K562 (cell line): ENCODE results near the gene ASB15. TPM values are rescaled to one million over a fixed set of nuclear protein-coding genes. Genes with fewer than 3 reads are reported as not detected.
A peak's percentile ranks its signal among the peaks of the same experiment; 100 is the strongest.

Experiments used
- CAMTA2 ChIP-seq: fragments of 250-450 bp; sonication (Bioruptor Pico); conservative IDR thresholded peaks from 2 replicates; pipeline ENCODE4 v1.5.1; 2022
- CHCHD3 ChIP-seq: fragments of 250-450 bp; sonication (Bioruptor Pico); IDR thresholded peaks from 2 replicates; pipeline ENCODE4 v2.1.2; 2022; ENCODE audit warnings: mild to moderate bottlenecking
- ESRRA ChIP-seq: fragments of 450-650 bp; IDR thresholded peaks from 2 replicates; pipeline ENCODE4 v1.6.1; 2014; ENCODE audit warnings: low read depth, mild to moderate bottlenecking, moderate library complexity, borderline replicate concordance
- GABPA ChIP-seq: fragments of 200-800 bp; sonication (Bioruptor generic); conservative IDR thresholded peaks from 2 replicates; pipeline ENCODE4 v1.6.1; 2016; ENCODE audit warnings: low read depth, missing genetic modification characterization, missing compliant biosample characterization
- JUNB ChIP-seq: fragments of 450-650 bp; formaldehyde crosslinking; conservative IDR thresholded peaks from 2 replicates; pipeline ENCODE4 v1.4.0; 2020; ENCODE audit warnings: mild to moderate bottlenecking
- NEUROD1 ChIP-seq: fragments of 150-350 bp; IDR thresholded peaks from 2 replicates; pipeline ENCODE4 v1.6.1; 2014; ENCODE audit warnings: borderline replicate concordance, low read length, low read depth; ENCODE audit not compliant: partially characterized antibody
- PHB2 ChIP-seq: fragments of 450-650 bp; IDR thresholded peaks from 2 replicates; pipeline ENCODE4 v1.6.1; 2017; ENCODE audit warnings: low read depth
- SAP30 ChIP-seq: fragments of 200-600 bp; sonication (generic); IDR thresholded peaks from 2 replicates; pipeline ENCODE4 v1.6.1; 2012; ENCODE audit warnings: borderline replicate concordance, low read depth, mild to moderate bottlenecking, moderate library complexity, low read length, control low read depth, inconsistent platforms; ENCODE audit not compliant: insufficient read depth, poor library complexity, severe bottlenecking
- SRSF3 ChIP-seq: fragments of 200-400 bp; formaldehyde crosslinking; IDR thresholded peaks from 2 replicates; pipeline ENCODE4 v1.6.1; 2016; ENCODE audit warnings: mild to moderate bottlenecking, low read length, moderate library complexity; ENCODE audit not compliant: insufficient read depth
- THRAP3 ChIP-seq: fragments of 450-650 bp; IDR thresholded peaks from 2 replicates; pipeline ENCODE4 v1.6.1; 2016; ENCODE audit warnings: mild to moderate bottlenecking, inconsistent platforms, borderline replicate concordance
- ZBTB26 ChIP-seq: fragments of 450-650 bp; formaldehyde crosslinking; IDR thresholded peaks from 2 replicates; pipeline ENCODE4 v1.4.0; 2022; ENCODE audit warnings: missing genetic modification characterization
- ZNF280B ChIP-seq: fragments of 250-450 bp; sonication (Bioruptor Pico); IDR thresholded peaks from 2 replicates; pipeline ENCODE4 v1.5.1; 2021; ENCODE audit warnings: mild to moderate bottlenecking
- ZNF764 ChIP-seq: fragments of 250-450 bp; sonication (Bioruptor Pico); IDR thresholded peaks from 2 replicates; pipeline ENCODE4 v1.4.0; 2020; ENCODE audit warnings: low read depth, mild to moderate bottlenecking, moderate library complexity
- polyA plus RNA-seq, 8 experiments: library from polyadenylated mRNA; depleted of rRNA in 4 of 8; stranded (reverse) in 5 of 8; unstranded in 3 of 8; fragments of >200 nt; fragmentation: Nextera tagmentation in 2 of 8; fragmentation: Illumina TruSeq in 1 of 8; extraction: Ambion mirVana in 2 of 8; extraction: Trizol in 1 of 8; gene quantifications; 2 replicates each; pipeline versions ENCODE4 v1.2.1 to v1.2.3, GENCODE V29; 2011 to 2014; ENCODE audit warnings: inconsistent platforms in 1 of 8, missing spikeins in 1 of 8
- total RNA-seq, 7 experiments: library from RNA; depleted of rRNA in 6 of 7; stranded (reverse); fragments of >200 nt in 6 of 7; fragmentation: Illumina TruSeq in 2 of 7; extraction: Trizol in 2 of 7; gene quantifications; 2 replicates each; pipeline versions ENCODE4 v1.2.1 to v1.2.3, GENCODE V29; 2011 to 2021; ENCODE audit warnings: low replicate concordance in 1 of 7
- TF ChIP-seq, protein P1 (sequence below): fragments of 250-450 bp; sonication (Bioruptor Pico); IDR thresholded peaks from 2 replicates; pipeline ENCODE4 v1.5.0; 2021; ENCODE audit warnings: mild to moderate bottlenecking, moderate library complexity
- TF ChIP-seq, protein P2 (sequence below): sonication (generic); IDR thresholded peaks from 2 replicates; pipeline ENCODE4 v1.6.1; 2016
- TF ChIP-seq, protein P3 (sequence below): sonication (generic); formaldehyde crosslinking; IDR thresholded peaks from 2 replicates; pipeline ENCODE4 v1.8.1; 2023; ENCODE audit warnings: mild to moderate bottlenecking, missing genetic modification reagents
- TF ChIP-seq, protein P4 (sequence below): fragments of 250-450 bp; sonication (Bioruptor Pico); IDR thresholded peaks from 2 replicates; pipeline ENCODE4 v1.8.0; 2022; ENCODE audit warnings: moderate library complexity, mild to moderate bottlenecking, inconsistent platforms

The ASB15 gene
- total and polyA plus RNA-seq, 9 of the 15 experiments (the other 6 are each of a cell fraction or from before 2014, with no cell fraction given), result 0.03 to 0.14 (median 0.04) TPM; not detected in 3

DNA sequence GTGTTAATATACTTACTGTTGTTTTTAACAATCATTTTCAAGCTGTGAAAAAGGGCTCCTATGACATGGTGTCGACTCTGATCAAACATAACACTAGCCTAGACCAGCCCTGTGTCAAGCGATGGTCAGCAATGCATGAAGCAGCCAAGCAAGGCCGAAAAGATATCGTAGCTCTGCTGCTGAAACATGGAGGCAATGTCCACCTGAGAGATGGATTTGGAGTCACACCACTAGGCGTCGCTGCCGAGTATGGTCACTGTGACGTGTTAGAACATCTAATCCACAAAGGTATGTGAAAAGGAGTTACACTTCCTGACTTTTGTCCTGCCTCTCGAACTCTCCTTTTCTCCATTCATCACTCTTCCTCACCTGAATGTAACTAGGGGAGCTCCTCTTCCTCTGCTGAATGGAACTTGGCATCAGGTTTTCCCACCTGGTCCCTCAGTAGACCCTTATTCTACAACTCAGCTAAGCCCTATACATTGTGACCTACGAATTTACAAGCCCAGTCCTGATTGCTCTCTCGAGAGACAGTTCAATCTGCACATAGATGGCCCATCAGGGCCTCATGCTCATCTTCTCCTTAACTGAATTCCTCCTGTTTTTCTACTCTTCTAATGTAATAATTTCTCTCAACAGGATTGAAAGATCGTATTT is 23.0 kb downstream of the ASB15 start (continued):
- TF ChIP-seq, protein P1, sequence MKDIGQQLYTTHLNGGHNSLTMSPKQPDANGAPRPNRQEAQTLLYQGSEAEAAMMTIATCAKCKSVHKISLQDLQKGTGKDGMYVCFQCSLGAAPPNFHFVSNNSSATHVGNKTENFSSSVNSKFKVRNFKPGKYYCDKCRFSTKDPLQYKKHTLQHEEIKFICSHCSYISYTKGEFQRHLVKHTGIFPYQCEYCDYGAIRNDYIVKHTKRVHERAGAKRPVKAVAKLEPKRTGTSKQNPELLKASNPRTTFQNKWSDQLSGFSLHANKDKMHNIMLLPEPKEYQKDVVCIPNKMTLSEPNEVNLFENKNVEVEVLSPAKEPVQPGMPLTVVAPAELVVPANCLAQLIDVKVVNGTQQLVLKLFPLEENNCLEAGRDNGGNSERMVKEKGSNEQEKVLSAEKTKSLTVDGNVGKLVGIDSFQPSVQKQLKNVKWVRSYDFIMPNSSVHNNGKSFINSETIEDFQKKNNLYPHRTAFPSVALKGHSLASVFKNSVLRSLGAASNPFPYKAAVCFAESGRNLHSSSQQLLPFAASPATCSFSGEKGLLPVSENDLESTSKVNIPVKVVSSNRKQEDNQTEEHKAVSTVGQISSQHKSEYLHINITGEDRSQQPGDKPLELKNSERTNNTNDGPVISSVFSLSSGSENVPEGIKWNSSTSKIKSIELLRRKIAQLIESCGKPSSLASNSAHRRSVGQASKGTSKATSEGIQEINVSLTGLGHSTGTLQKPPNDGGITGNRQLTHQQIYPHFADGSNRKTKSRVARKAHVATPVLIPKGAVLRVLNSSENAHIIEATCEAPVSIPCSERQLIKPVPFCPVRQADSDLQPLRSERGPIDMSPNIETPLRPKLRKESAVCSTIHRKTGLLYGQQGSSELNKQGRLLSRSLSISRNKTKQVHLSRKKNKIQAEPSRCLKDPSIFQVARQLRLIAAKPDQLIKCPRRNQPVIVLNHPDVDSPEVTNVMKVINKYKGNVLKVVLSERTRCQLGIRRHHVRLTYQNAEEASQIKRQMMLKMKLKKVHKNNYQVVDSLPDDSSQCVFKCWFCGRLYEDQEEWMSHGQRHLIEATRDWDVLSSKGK (CRISPR knock-in tag), result no peak
- no peak for TF ChIP-seq SRSF3
- TF ChIP-seq NEUROD1, result peak; percentile 46
- TF ChIP-seq, protein P2, sequence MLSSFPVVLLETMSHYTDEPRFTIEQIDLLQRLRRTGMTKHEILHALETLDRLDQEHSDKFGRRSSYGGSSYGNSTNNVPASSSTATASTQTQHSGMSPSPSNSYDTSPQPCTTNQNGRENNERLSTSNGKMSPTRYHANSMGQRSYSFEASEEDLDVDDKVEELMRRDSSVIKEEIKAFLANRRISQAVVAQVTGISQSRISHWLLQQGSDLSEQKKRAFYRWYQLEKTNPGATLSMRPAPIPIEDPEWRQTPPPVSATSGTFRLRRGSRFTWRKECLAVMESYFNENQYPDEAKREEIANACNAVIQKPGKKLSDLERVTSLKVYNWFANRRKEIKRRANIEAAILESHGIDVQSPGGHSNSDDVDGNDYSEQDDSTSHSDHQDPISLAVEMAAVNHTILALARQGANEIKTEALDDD, result no peak
- TF ChIP-seq THRAP3, result no peak
- no peak for TF ChIP-seq GABPA (tag)
- no peak for TF ChIP-seq CHCHD3
- TF ChIP-seq PHB2, result no peak
- TF ChIP-seq, protein P3, sequence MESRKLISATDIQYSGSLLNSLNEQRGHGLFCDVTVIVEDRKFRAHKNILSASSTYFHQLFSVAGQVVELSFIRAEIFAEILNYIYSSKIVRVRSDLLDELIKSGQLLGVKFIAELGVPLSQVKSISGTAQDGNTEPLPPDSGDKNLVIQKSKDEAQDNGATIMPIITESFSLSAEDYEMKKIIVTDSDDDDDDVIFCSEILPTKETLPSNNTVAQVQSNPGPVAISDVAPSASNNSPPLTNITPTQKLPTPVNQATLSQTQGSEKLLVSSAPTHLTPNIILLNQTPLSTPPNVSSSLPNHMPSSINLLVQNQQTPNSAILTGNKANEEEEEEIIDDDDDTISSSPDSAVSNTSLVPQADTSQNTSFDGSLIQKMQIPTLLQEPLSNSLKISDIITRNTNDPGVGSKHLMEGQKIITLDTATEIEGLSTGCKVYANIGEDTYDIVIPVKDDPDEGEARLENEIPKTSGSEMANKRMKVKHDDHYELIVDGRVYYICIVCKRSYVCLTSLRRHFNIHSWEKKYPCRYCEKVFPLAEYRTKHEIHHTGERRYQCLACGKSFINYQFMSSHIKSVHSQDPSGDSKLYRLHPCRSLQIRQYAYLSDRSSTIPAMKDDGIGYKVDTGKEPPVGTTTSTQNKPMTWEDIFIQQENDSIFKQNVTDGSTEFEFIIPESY (CRISPR knock-in tag), result no peak
- TF ChIP-seq ESRRA, result no peak; the same call in 1 of the 2 replicates
- TF ChIP-seq ZNF764 (CRISPR knock-in tag), result no peak
- no peak for TF ChIP-seq JUNB (CRISPR knock-in tag)
- TF ChIP-seq ZBTB26 (CRISPR knock-in tag), result no peak
- TF ChIP-seq, protein P4, sequence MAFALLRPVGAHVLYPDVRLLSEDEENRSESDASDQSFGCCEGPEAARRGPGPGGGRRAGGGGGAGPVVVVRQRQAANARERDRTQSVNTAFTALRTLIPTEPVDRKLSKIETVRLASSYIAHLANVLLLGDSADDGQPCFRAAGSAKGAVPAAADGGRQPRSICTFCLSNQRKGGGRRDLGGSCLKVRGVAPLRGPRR, result no peak
- TF ChIP-seq SAP30, result no peak
- TF ChIP-seq ZNF280B, result no peak
- no peak for TF ChIP-seq CAMTA2 (CRISPR knock-in tag)
